ENCODE data around the gene PIGL. TPM values are rescaled to one million over a fixed set of nuclear protein-coding genes. Genes with fewer than 3 reads are reported as not detected.

Gene PIGL
- total RNA-seq, 4 donors from 2014 or later, result 60.9 to 142 (median 101) TPM

DNA sequence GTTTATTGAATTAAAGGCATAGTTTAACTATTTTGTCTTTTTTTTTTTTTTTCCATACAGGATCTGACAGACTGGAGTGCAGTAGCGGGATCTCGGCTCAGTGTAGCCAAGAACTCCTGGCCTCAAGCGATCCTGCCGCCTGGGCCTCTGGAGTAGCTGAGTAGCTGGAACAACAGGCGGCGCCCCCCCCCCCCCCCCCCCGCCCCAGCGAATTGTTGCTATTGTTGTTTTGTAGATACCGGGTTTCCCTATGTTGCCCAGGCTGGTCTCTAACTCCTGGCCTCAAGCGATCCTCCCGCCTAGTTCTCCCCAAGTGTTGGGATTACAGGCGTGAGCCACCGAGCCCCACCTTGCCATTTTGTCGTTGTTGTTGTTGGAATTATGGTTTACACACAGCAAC, 137.6 kb downstream of the PIGL start:
- in situ Hi-C loops (cut with MboI; ENCODE audit: low pct_ligation_motif_present in 1 of 4, low pct_unique_long_range_greater_than_20kb in 1 of 4, low sequenced_read_pairs in 3 of 4) (loop anchor here in 2 of 4 donors (25.0 kb wide), 1 partner anchor 158 kb away; no protein-coding TSS in a partner anchor), intact Hi-C loops (cut with DNase I; ENCODE audit: low total_unique reads) (no loop called here)
- Histone ChIP-seq H3K27ac (no peak overlapping the region), H3K9me3 (no peaks in the 10 kb centered on the region), H3K4me3 (no peak overlapping the region), H3K27me3 (peaks cover 11% of the 10 kb centered on the region), H3K36me3 (no peaks in the 10 kb centered on the region), H3K4me1 (peaks cover 0 to 18% (median 14%) of the 10 kb centered on the region in 4 donors)
- no peak for DNase-seq
- WGBS, 2 donors (ENCODE audit: low coverage in 1 of 2), result 93 to 96% methylated on average over 3 to 14 of the region's 14 CpGs
- TF ChIP-seq POLR2AphosphoS5 (IDR thresholded peaks at IDR 0.05), result no peak
- no peak for TF ChIP-seq POLR2A (IDR thresholded peaks at IDR 0.05)
- no peak for TF ChIP-seq CTCF (IDR thresholded peaks at IDR 0.05)
- no peak for TF ChIP-seq EP300 (IDR thresholded peaks at IDR 0.05; ENCODE audit: low read depth)

DNA sequence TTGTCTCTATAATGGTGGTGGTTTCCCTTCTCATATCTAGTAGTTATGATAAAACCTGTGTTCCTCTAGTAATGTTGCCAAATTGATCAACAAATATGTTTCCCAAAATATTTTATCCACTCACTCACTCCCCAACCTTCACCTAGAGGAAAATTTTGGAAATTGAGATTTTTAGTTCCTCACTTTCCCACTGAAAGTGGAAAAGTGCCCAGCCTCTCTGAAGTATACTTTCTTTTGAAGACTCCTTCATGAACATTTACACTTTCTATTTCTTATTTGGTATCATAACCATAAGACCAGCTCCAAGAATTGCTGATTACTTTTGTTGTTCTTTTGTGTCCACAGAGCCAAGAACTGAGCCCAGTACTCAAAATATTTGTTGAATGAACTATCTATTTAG, 141.4 kb downstream of the PIGL start:
- DNase-seq, result no peak

GRCh38 chr17:16361874-16362273, 144.9 kb downstream of the PIGL start:
- H3K27me3 ChIP-seq, result no peaks in the 10 kb centered on the region

More for the DNA sequence above, 141.4 kb downstream of the PIGL start:
- Histone ChIP-seq H3K4me3 (no peak overlapping the region), H3K4me1 (peaks cover 0 to 5% (median 1%) of the 10 kb centered on the region in 4 donors), H3K36me3 (no peaks in the 10 kb centered on the region), H3K27me3 (no peaks in the 10 kb centered on the region), H3K27ac (no peak overlapping the region), H3K9me3 (no peaks in the 10 kb centered on the region)
- in situ Hi-C loops (cut with MboI; ENCODE audit: low pct_ligation_motif_present in 1 of 4, low pct_unique_long_range_greater_than_20kb in 1 of 4, low sequenced_read_pairs in 3 of 4), result loop anchor here in 2 of 4 donors (25.0 kb wide), 1 partner anchor 154 kb away; no protein-coding TSS in a partner anchor
- TF ChIP-seq EP300 (IDR thresholded peaks at IDR 0.05; ENCODE audit: low read depth), result no peak
- no peak for TF ChIP-seq POLR2A (IDR thresholded peaks at IDR 0.05)
- no peak for TF ChIP-seq CTCF (IDR thresholded peaks at IDR 0.05)
- TF ChIP-seq POLR2AphosphoS5 (IDR thresholded peaks at IDR 0.05), result no peak
- intact Hi-C loops (cut with DNase I; ENCODE audit: low total_unique reads), result no loop called here

More at GRCh38 chr17:16361874-16362273, 144.9 kb downstream of the PIGL start:
- intact Hi-C loops (cut with DNase I; ENCODE audit: low total_unique reads) (no loop called here), in situ Hi-C loops (cut with MboI; ENCODE audit: low pct_ligation_motif_present in 1 of 4, low pct_unique_long_range_greater_than_20kb in 1 of 4, low sequenced_read_pairs in 3 of 4) (loop anchor here (10.0 to 25.0 kb wide), 2 partner anchors 150 to 163 kb away; no protein-coding TSS in a partner anchor)
- Histone ChIP-seq H3K4me3 (no peak overlapping the region), H3K27ac (no peak overlapping the region), H3K36me3 (no peaks in the 10 kb centered on the region), H3K4me1 (peaks cover 0 to 6% (median 2%) of the 10 kb centered on the region in 4 donors), H3K9me3 (no peaks in the 10 kb centered on the region)
- no peak for TF ChIP-seq EP300 (IDR thresholded peaks at IDR 0.05; ENCODE audit: low read depth)
- no peak for TF ChIP-seq CTCF (IDR thresholded peaks at IDR 0.05)
- no peak for TF ChIP-seq POLR2A (IDR thresholded peaks at IDR 0.05)
- TF ChIP-seq POLR2AphosphoS5 (IDR thresholded peaks at IDR 0.05), result no peak
- DNase-seq, result no peak
- WGBS, 2 donors (ENCODE audit: low coverage in 1 of 2), result 74% methylated on average over 7 to 8 of the region's 8 CpGs

Data from transverse colon (tissue), 4 donors.